ENCODE measurements around the gene HDHD3.

- TF ChIP-seq CTCF (IDR thresholded peaks at IDR 0.05): peak; percentile 90 to 98 (median 96)
- peak; percentile 76 to 79 for TF ChIP-seq POLR2A (IDR thresholded peaks at IDR 0.05)
Measured at GRCh38 chr9:113401027-113401792, 24.4 kb upstream of the HDHD3 start, which contains the start of gene ALAD.
